SK-N-SH (cell line): Measurements from ENCODE around the gene INHBA. TPM values are rescaled to one million over a fixed set of nuclear protein-coding genes. Genes with fewer than 3 reads are reported as not detected.

Experiments used
- CTCF ChIA-PET: fragments of 300-600, 350-600 bp; formaldehyde crosslinking; extraction: SDS; loops from one replicate; lab custom pipeline; 2021; lab: Yijun Ruan, JAX
- POLR2A ChIA-PET: fragments of 350-600 bp; sonication (Branson Sonifier 250); formaldehyde crosslinking; extraction: SDS; loops from one replicate; lab custom pipeline; 2020; ENCODE audit warnings: antibody characterized with exemption, inconsistent platforms; lab: Yijun Ruan, JAX
- DNase-seq: peaks from one replicate; pipeline ENCODE4 v3.0.0; 2012
- H2AFZ ChIP-seq: fragments of 200-600 bp; sonication (generic); 2 replicates; pipeline ENCODE4 v1.8.1; 2016; ENCODE audit warnings: antibody characterized with exemption, mild to moderate bottlenecking, low read depth
- H3F3A ChIP-seq: fragments of 200-600 bp; sonication (generic); replicated peaks from 2 replicates; pipeline ENCODE3; 2016; ENCODE audit warnings: antibody characterized with exemption, mild to moderate bottlenecking; ENCODE audit not compliant: insufficient read depth
- H3K27ac ChIP-seq, 2 experiments: fragments of 200-500 bp in 1 of 2; fragments of 200-600 bp in 1 of 2; sonication (Bioruptor generic) in 1 of 2; sonication (generic), shearing (Covaris generic) in 1 of 2; 2 replicates each; pipeline versions ENCODE4 v1.5.1 to v1.6.1; 2014 to 2016; ENCODE audit warnings: low read depth in 2 of 2, inconsistent platforms in 1 of 2, low read length in 1 of 2, mild to moderate bottlenecking in 1 of 2, mixed read lengths in 1 of 2
- H3K27me3 ChIP-seq: fragments of 200-600 bp; sonication (generic), shearing (Covaris generic); 2 replicates; pipeline ENCODE4 v1.6.1; 2016; ENCODE audit warnings: mixed run types; ENCODE audit not compliant: insufficient read depth
- H3K36me3 ChIP-seq, 2 experiments: fragments of 200-500 bp in 1 of 2; fragments of 200-600 bp in 1 of 2; sonication (Bioruptor generic) in 1 of 2; sonication (generic) in 1 of 2; replicated peaks in 1 of 2; 2 replicates each; pipeline versions ENCODE3 to v1.5.1; 2014 to 2016; ENCODE audit warnings: low read length in 1 of 2, mild to moderate bottlenecking in 1 of 2; ENCODE audit not compliant: insufficient read depth in 2 of 2, control insufficient read depth in 1 of 2
- H3K4me1 ChIP-seq, 2 experiments: fragments of 200-500 bp in 1 of 2; fragments of 200-600 bp in 1 of 2; sonication (Bioruptor generic) in 1 of 2; sonication (generic), shearing (Covaris generic) in 1 of 2; 2 replicates each; pipeline versions ENCODE4 v1.5.1 to v1.6.1; 2014 to 2016; ENCODE audit warnings: low read depth in 1 of 2, low read length in 1 of 2, mixed run types in 1 of 2; ENCODE audit not compliant: insufficient read depth in 2 of 2, control insufficient read depth in 1 of 2
- H3K4me2 ChIP-seq: fragments of 200-600 bp; sonication (generic), shearing (Covaris generic); 2 replicates; pipeline ENCODE4 v1.6.1; 2017; ENCODE audit warnings: mixed run types
- H3K4me3 ChIP-seq, 2 experiments: fragments of 200-500 bp in 1 of 2; fragments of 200-600 bp in 1 of 2; sonication (Bioruptor generic) in 1 of 2; sonication (generic), shearing (Covaris generic) in 1 of 2; 2 replicates each; pipeline versions ENCODE4 v1.5.1 to v1.8.1; 2014 to 2016; ENCODE audit warnings: low read depth in 2 of 2, inconsistent platforms in 1 of 2, low read length in 1 of 2, mild to moderate bottlenecking in 1 of 2, mixed read lengths in 1 of 2, moderate library complexity in 1 of 2
- H3K79me2 ChIP-seq: fragments of 200-600 bp; sonication (generic); 2 replicates; pipeline ENCODE4 v1.8.1; 2017; ENCODE audit warnings: mild to moderate bottlenecking; ENCODE audit not compliant: insufficient read depth
- H3K9ac ChIP-seq: fragments of 200-600 bp; sonication (generic); 2 replicates; pipeline ENCODE4 v1.6.1; 2017; ENCODE audit warnings: mixed run types
- H3K9me2 ChIP-seq: fragments of 200-600 bp; sonication (generic); 2 replicates; pipeline ENCODE4 v1.6.1; 2017; ENCODE audit warnings: mixed run types
- H3K9me3 ChIP-seq: fragments of 200-600 bp; sonication (generic); 2 replicates; pipeline ENCODE4 v1.6.1; 2017; ENCODE audit warnings: mixed run types, mild to moderate bottlenecking, moderate library complexity
- H4K20me1 ChIP-seq: fragments of 200-600 bp; sonication (generic); 2 replicates; pipeline ENCODE4 v1.6.1; 2017; ENCODE audit warnings: mild to moderate bottlenecking, mixed run types; ENCODE audit not compliant: insufficient read depth
- CHD2 ChIP-seq: fragments of 150-350 bp; IDR thresholded peaks from 2 replicates; pipeline ENCODE4 v1.6.1; 2018; ENCODE audit warnings: low read length; ENCODE audit not compliant: partially characterized antibody
- ELF1 ChIP-seq: IDR thresholded peaks from 2 replicates; pipeline ENCODE4 v1.4.0; 2012
- EP300 ChIP-seq, 2 experiments: IDR thresholded peaks; 2 replicates each; pipeline versions ENCODE4 v1.4.0 to v1.6.1; 2012; ENCODE audit warnings: borderline replicate concordance in 1 of 2, low read depth in 1 of 2, low read length in 1 of 2
- EZH2phosphoT487 ChIP-seq: fragments of 200-600 bp; sonication (generic); IDR thresholded peaks from 2 replicates; pipeline ENCODE4 v1.6.1; 2017; ENCODE audit warnings: low read depth, mixed run types, mild to moderate bottlenecking, antibody characterized with exemption, moderate library complexity, borderline replicate concordance
- FOSL2 ChIP-seq: IDR thresholded peaks from 2 replicates; pipeline ENCODE4 v1.4.0; 2012; ENCODE audit warnings: low read depth, mild to moderate bottlenecking, moderate library complexity, borderline replicate concordance
- FOXJ3 ChIP-seq: sonication (generic); formaldehyde crosslinking; IDR thresholded peaks from 2 replicates; pipeline ENCODE4 v1.5.1; 2020; ENCODE audit warnings: mild to moderate bottlenecking, missing genetic modification reagents
- GABPA ChIP-seq: IDR thresholded peaks from 2 replicates; pipeline ENCODE4 v1.4.0; 2012; ENCODE audit warnings: low read depth, mild to moderate bottlenecking
- GATA2 ChIP-seq: sonication (generic); formaldehyde crosslinking; IDR thresholded peaks from 2 replicates; pipeline ENCODE4 v1.5.0; 2020; ENCODE audit warnings: mild to moderate bottlenecking, missing genetic modification reagents
- JUND ChIP-seq: IDR thresholded peaks from 2 replicates; pipeline ENCODE4 v1.4.0; 2012
- MEF2A ChIP-seq: IDR thresholded peaks from 2 replicates; pipeline ENCODE4 v1.4.0; 2012; ENCODE audit warnings: low read depth, borderline replicate concordance
- MXI1 ChIP-seq: IDR thresholded peaks from 2 replicates; pipeline ENCODE4 v1.6.1; 2012; ENCODE audit warnings: mild to moderate bottlenecking, low read depth, low read length, improper control_type of control experiment
- NRF1 ChIP-seq: IDR thresholded peaks from 2 replicates; pipeline ENCODE4 v1.6.1; 2012; ENCODE audit warnings: low read depth, mild to moderate bottlenecking, low read length
- POLR2AphosphoS5 ChIP-seq: IDR thresholded peaks from 2 replicates; pipeline ENCODE4 v1.6.1; 2012; ENCODE audit warnings: low read depth, low read length
- REST ChIP-seq: IDR thresholded peaks from 2 replicates; pipeline ENCODE4 v1.6.1; 2012; ENCODE audit warnings: mild to moderate bottlenecking, low read depth, low read length, moderate library complexity
- RFX5 ChIP-seq: IDR thresholded peaks from 2 replicates; pipeline ENCODE4 v1.6.1; 2012; ENCODE audit warnings: mild to moderate bottlenecking, improper control_type of control experiment, low read length
- RXRA ChIP-seq: IDR thresholded peaks from 2 replicates; pipeline ENCODE4 v1.4.0; 2012; ENCODE audit warnings: low read depth, mild to moderate bottlenecking, borderline replicate concordance
- SMC3 ChIP-seq: IDR thresholded peaks from 2 replicates; pipeline ENCODE4 v1.6.1; 2012; ENCODE audit warnings: low read depth, low read length, improper control_type of control experiment
- TAF1 ChIP-seq: IDR thresholded peaks from 2 replicates; pipeline ENCODE4 v1.6.1; 2012; ENCODE audit warnings: low read depth, mild to moderate bottlenecking, low read length, moderate library complexity, borderline replicate concordance
- TCF12 ChIP-seq: IDR thresholded peaks from 2 replicates; pipeline ENCODE4 v1.4.0; 2012
- USF1 ChIP-seq: IDR thresholded peaks from 2 replicates; pipeline ENCODE4 v1.4.0; 2012; ENCODE audit warnings: low read depth, borderline replicate concordance
- YY1 ChIP-seq: IDR thresholded peaks from 2 replicates; pipeline ENCODE4 v1.4.0; 2012; ENCODE audit warnings: low read depth, mild to moderate bottlenecking
- ZBTB33 ChIP-seq: IDR thresholded peaks from 2 replicates; pipeline ENCODE4 v1.4.0; 2012; ENCODE audit warnings: low read depth, borderline replicate concordance
- WGBS: methylation state at CpG from one replicate; pipeline ENCODE4 v1.1.6; 2017; ENCODE audit warnings: low lambda C conversion rate; 5-methylcytosine and 5-hydroxymethylcytosine counted together
- polyA plus RNA-seq, 3 experiments: library from polyadenylated mRNA; depleted of rRNA; stranded (reverse); fragments of >200 nt; gene quantifications; 2 replicates each; pipeline ENCODE4 v1.2.3, GENCODE V29; 2012
- TF ChIP-seq, protein P1 (sequence below): fragments of 150-350 bp; IDR thresholded peaks from 2 replicates; pipeline ENCODE4 v1.6.1; 2016; ENCODE audit warnings: mild to moderate bottlenecking, low read depth, low read length
- TF ChIP-seq, protein P2 (sequence below): fragments of 150-350 bp; IDR thresholded peaks from 2 replicates; pipeline ENCODE4 v1.6.1; 2017; ENCODE audit warnings: antibody characterized with exemption, low read length, low read depth, borderline replicate concordance

Gene INHBA
- polyA plus RNA-seq, 1 of the 3 experiments (the other 2 are of a cell fraction): 81.0 TPM

- H3K27me3 ChIP-seq: no peaks in the 10 kb centered on the region
- H3K9me2 ChIP-seq: no peaks in the 10 kb centered on the region
- peak overlapping the region; percentile 92 to 93 for H3K27ac ChIP-seq
- H3K4me3 ChIP-seq: peak overlapping the region; percentile 55 to 73
- H3K9me3 ChIP-seq: no peaks in the 10 kb centered on the region
- peak overlapping the region; percentile 94 for H3K4me2 ChIP-seq
- peaks cover 53% of the 10 kb centered on the region for H3F3A ChIP-seq
- peaks cover 8% of the 10 kb centered on the region; the same call in 1 of the 2 replicates for H4K20me1 ChIP-seq
- H2AFZ ChIP-seq: peak overlapping the region; percentile 82
- CTCF ChIA-PET: interaction anchor here (0.6 to 11.0 kb wide), 94 partner anchors 10 to 1530 kb away, joined by 3 to 148 read pairs (median 4); no protein-coding TSS in a partner anchor
- H3K36me3 ChIP-seq: peaks cover 0 to 4% of the 10 kb centered on the region in 2 experiments
- peaks cover 23 to 24% of the 10 kb centered on the region in 2 experiments for H3K4me1 ChIP-seq
- 7% methylated on average over 37 of the region's 42 CpGs for WGBS
- peak; percentile 96 for DNase-seq
- peak overlapping the region; percentile 79 for H3K9ac ChIP-seq
- H3K79me2 ChIP-seq: peaks cover 54% of the 10 kb centered on the region
- POLR2A ChIA-PET: no interaction called here
- TF ChIP-seq MEF2A (no peak), JUND (no peak), USF1 (no peak), FOXJ3 (CRISPR knock-in tag) (peak; percentile 45; the same call in 1 of the 2 replicates), YY1 (peak; percentile 27; the same call in 1 of the 2 replicates), NRF1 (no peak), GATA2 (CRISPR knock-in tag) (no peak; the same call in 1 of the 2 replicates), EP300 (IDR thresholded peaks at IDR 0.05; ENCODE audit: borderline replicate concordance in 1 of 2, low read depth in 1 of 2, low read length in 1 of 2) (peak in 1 of 2 experiments; percentile 48; a peak in 1 of 4 replicates), TCF12 (peak; percentile 51; the same call in 1 of the 2 replicates), REST (peak; percentile 26; the same call in 1 of the 2 replicates), RXRA (no peak), RFX5 (no peak), ZBTB33 (no peak), CHD2 (peak; percentile 95), MXI1 (0 out of 2 replicates have a peak, but pooled peaks have one; percentile 19), FOSL2 (no peak), TAF1 (peak; percentile 19), GABPA (no peak), SMC3 (peak; percentile 83), EZH2phosphoT487 (no peak), ELF1 (peak; percentile 40; the same call in 1 of the 2 replicates), POLR2AphosphoS5 (peak; percentile 78)
- TF ChIP-seq, protein P1, sequence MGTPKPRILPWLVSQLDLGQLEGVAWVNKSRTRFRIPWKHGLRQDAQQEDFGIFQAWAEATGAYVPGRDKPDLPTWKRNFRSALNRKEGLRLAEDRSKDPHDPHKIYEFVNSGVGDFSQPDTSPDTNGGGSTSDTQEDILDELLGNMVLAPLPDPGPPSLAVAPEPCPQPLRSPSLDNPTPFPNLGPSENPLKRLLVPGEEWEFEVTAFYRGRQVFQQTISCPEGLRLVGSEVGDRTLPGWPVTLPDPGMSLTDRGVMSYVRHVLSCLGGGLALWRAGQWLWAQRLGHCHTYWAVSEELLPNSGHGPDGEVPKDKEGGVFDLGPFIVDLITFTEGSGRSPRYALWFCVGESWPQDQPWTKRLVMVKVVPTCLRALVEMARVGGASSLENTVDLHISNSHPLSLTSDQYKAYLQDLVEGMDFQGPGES: no peak
- TF ChIP-seq, protein P2, sequence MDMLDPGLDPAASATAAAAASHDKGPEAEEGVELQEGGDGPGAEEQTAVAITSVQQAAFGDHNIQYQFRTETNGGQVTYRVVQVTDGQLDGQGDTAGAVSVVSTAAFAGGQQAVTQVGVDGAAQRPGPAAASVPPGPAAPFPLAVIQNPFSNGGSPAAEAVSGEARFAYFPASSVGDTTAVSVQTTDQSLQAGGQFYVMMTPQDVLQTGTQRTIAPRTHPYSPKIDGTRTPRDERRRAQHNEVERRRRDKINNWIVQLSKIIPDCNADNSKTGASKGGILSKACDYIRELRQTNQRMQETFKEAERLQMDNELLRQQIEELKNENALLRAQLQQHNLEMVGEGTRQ: no peak
Measured at GRCh38 chr7:41705109-41705901, 2.4 kb upstream of the INHBA start.
